ENCODE measurements around the gene UBE2D1. TPM values are rescaled to one million over a fixed set of nuclear protein-coding genes. Genes with fewer than 3 reads are reported as not detected.

Gene UBE2D1
- total and polyA plus RNA-seq, 2 donors (not counting 1 experiment from before 2014, with no cell fraction given) = 12.1 to 21.4 TPM

- DNase-seq (ENCODE audit: low read depth in 2 of 2) = no peak
- H3K4me2 ChIP-seq (ENCODE audit: extremely low read depth, insufficient read depth, low read length) = no peak overlapping the region
- H3K27ac ChIP-seq (ENCODE audit: insufficient read depth, low read length) = no peak overlapping the region
- no peaks in the 10 kb centered on the region for H3K36me3 ChIP-seq (ENCODE audit: control insufficient read depth, insufficient read depth, low read length)
- H3K9ac ChIP-seq (ENCODE audit: insufficient read depth, low read length) = no peak overlapping the region
- no peaks in the 10 kb centered on the region for H4K20me1 ChIP-seq (ENCODE audit: control insufficient read depth, extremely low read depth, insufficient read depth, low read length)
- H3K4me3 ChIP-seq (replicated peaks in 1 of 4; ENCODE audit: control extremely low read depth in 1 of 4, insufficient read depth in 1 of 4, low read depth in 3 of 4, low read length in 4 of 4) = no peak overlapping the region
- no peaks in the 10 kb centered on the region for H3K79me2 ChIP-seq (ENCODE audit: control insufficient read depth, insufficient read depth, low read length)
- H3K27me3 ChIP-seq (ENCODE audit: control insufficient read depth, insufficient read depth, low read length) = no peaks in the 10 kb centered on the region
- no peak for TF ChIP-seq EZH2 (IDR thresholded peaks at IDR 0.05; ENCODE audit: low read length, missing control alignments)
- TF ChIP-seq, protein P1, sequence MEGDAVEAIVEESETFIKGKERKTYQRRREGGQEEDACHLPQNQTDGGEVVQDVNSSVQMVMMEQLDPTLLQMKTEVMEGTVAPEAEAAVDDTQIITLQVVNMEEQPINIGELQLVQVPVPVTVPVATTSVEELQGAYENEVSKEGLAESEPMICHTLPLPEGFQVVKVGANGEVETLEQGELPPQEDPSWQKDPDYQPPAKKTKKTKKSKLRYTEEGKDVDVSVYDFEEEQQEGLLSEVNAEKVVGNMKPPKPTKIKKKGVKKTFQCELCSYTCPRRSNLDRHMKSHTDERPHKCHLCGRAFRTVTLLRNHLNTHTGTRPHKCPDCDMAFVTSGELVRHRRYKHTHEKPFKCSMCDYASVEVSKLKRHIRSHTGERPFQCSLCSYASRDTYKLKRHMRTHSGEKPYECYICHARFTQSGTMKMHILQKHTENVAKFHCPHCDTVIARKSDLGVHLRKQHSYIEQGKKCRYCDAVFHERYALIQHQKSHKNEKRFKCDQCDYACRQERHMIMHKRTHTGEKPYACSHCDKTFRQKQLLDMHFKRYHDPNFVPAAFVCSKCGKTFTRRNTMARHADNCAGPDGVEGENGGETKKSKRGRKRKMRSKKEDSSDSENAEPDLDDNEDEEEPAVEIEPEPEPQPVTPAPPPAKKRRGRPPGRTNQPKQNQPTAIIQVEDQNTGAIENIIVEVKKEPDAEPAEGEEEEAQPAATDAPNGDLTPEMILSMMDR (conservative IDR thresholded peaks at IDR 0.05 in 1 of 2, IDR thresholded peaks at IDR 0.05 in 1 of 2; ENCODE audit: low read depth in 1 of 2, low read length in 2 of 2) = no peak
- H3K4me1 ChIP-seq (ENCODE audit: control insufficient read depth, extremely low read depth, insufficient read depth, low read length) = no peaks in the 10 kb centered on the region
- no peaks in the 10 kb centered on the region for H3K9me3 ChIP-seq (ENCODE audit: control insufficient read depth, insufficient read depth, low read depth, low read length)
- no peak overlapping the region for H2AFZ ChIP-seq (ENCODE audit: low read length)
Observed at GRCh38 chr10:58359541-58359940, 24.7 kb downstream of the UBE2D1 start.

GRCh38 chr10:58360412-58361004, 25.7 kb downstream of the UBE2D1 start:
- H3K27me3 ChIP-seq (ENCODE audit: control insufficient read depth, insufficient read depth, low read length) = no peaks in the 10 kb centered on the region
- no peaks in the 10 kb centered on the region for H3K79me2 ChIP-seq (ENCODE audit: control insufficient read depth, insufficient read depth, low read length)
- DNase-seq (ENCODE audit: low read depth in 2 of 2) = no peak
- no peak overlapping the region for H3K9ac ChIP-seq (ENCODE audit: insufficient read depth, low read length)
- no peak overlapping the region for H3K27ac ChIP-seq (ENCODE audit: insufficient read depth, low read length)
- TF ChIP-seq EZH2 (IDR thresholded peaks at IDR 0.05; ENCODE audit: low read length, missing control alignments) = no peak
- TF ChIP-seq, protein P1 (conservative IDR thresholded peaks at IDR 0.05 in 1 of 2, IDR thresholded peaks at IDR 0.05 in 1 of 2; ENCODE audit: low read depth in 1 of 2, low read length in 2 of 2) = no peak
- H3K4me2 ChIP-seq (ENCODE audit: extremely low read depth, insufficient read depth, low read length) = no peak overlapping the region
- H2AFZ ChIP-seq (ENCODE audit: low read length) = no peak overlapping the region
- H3K9me3 ChIP-seq (ENCODE audit: control insufficient read depth, insufficient read depth, low read depth, low read length) = no peaks in the 10 kb centered on the region
- no peak overlapping the region for H3K4me3 ChIP-seq (replicated peaks in 1 of 4; ENCODE audit: control extremely low read depth in 1 of 4, insufficient read depth in 1 of 4, low read depth in 3 of 4, low read length in 4 of 4)
- H4K20me1 ChIP-seq (ENCODE audit: control insufficient read depth, extremely low read depth, insufficient read depth, low read length) = no peaks in the 10 kb centered on the region
- H3K36me3 ChIP-seq (ENCODE audit: control insufficient read depth, insufficient read depth, low read length) = no peaks in the 10 kb centered on the region
- no peaks in the 10 kb centered on the region for H3K4me1 ChIP-seq (ENCODE audit: control insufficient read depth, extremely low read depth, insufficient read depth, low read length)

DNA sequence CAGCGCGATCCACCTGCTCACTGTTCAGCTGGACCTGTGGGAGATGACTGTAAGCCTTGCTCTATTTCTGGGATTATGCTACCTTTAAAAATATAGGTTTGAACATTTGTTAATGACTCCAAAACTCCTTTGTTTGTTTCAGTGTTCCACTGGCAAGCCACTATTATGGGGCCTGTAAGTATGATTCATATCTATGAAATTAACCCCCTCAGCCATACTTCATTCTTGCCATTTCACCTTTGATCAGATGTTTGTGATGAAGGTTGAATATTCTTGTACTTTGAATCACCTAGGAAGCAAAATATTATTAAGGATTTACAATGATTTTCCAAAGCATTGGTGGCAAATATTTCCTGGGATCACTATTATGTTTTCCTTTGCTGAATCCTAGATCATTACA, 26.5 kb downstream of the UBE2D1 start:
- no peaks in the 10 kb centered on the region for H3K79me2 ChIP-seq (ENCODE audit: control insufficient read depth, insufficient read depth, low read length)
- no peaks in the 10 kb centered on the region for H3K9me3 ChIP-seq (ENCODE audit: control insufficient read depth, insufficient read depth, low read depth, low read length)
- no peak overlapping the region for H3K27ac ChIP-seq (ENCODE audit: insufficient read depth, low read length)
- TF ChIP-seq, protein P1 (conservative IDR thresholded peaks at IDR 0.05 in 1 of 2, IDR thresholded peaks at IDR 0.05 in 1 of 2; ENCODE audit: low read depth in 1 of 2, low read length in 2 of 2) = no peak
- no peak for TF ChIP-seq EZH2 (IDR thresholded peaks at IDR 0.05; ENCODE audit: low read length, missing control alignments)
- no peaks in the 10 kb centered on the region for H3K4me1 ChIP-seq (ENCODE audit: control insufficient read depth, extremely low read depth, insufficient read depth, low read length)
- H3K4me2 ChIP-seq (ENCODE audit: extremely low read depth, insufficient read depth, low read length) = no peak overlapping the region
- no peak overlapping the region for H2AFZ ChIP-seq (ENCODE audit: low read length)
- no peak overlapping the region for H3K4me3 ChIP-seq (replicated peaks in 1 of 4; ENCODE audit: control extremely low read depth in 1 of 4, insufficient read depth in 1 of 4, low read depth in 3 of 4, low read length in 4 of 4)
- no peaks in the 10 kb centered on the region for H4K20me1 ChIP-seq (ENCODE audit: control insufficient read depth, extremely low read depth, insufficient read depth, low read length)
- H3K27me3 ChIP-seq (ENCODE audit: control insufficient read depth, insufficient read depth, low read length) = no peaks in the 10 kb centered on the region
- H3K9ac ChIP-seq (ENCODE audit: insufficient read depth, low read length) = no peak overlapping the region
- no peaks in the 10 kb centered on the region for H3K36me3 ChIP-seq (ENCODE audit: control insufficient read depth, insufficient read depth, low read length)
- DNase-seq (ENCODE audit: low read depth in 2 of 2) = no peak

Data from fibroblast of lung (primary cell).